ES-I3 (cell line): ENCODE results near the gene GAB2.

Experiments used
- H3K36me3 ChIP-seq: 2 replicates; pipeline ENCODE4 v1.6.1; 2013; ENCODE audit warnings: mild to moderate bottlenecking, low read length, control low read depth, moderate library complexity; ENCODE audit not compliant: insufficient read depth
- H3K4me1 ChIP-seq: 2 replicates; pipeline ENCODE4 v1.6.1; 2013; ENCODE audit warnings: mild to moderate bottlenecking, control low read depth, low read length; ENCODE audit not compliant: insufficient read depth
- H3K9ac ChIP-seq: 2 replicates; pipeline ENCODE4 v1.6.1; 2013; ENCODE audit warnings: low read depth, mild to moderate bottlenecking, low read length, moderate library complexity
- H3K9me3 ChIP-seq: 2 replicates; pipeline ENCODE4 v1.6.1; 2013; ENCODE audit warnings: mild to moderate bottlenecking, low read length, moderate library complexity; ENCODE audit not compliant: control insufficient read depth, insufficient read depth

The GAB2 gene

GRCh38 chr11:78199015-78199652, 218.5 kb downstream of the GAB2 start:
- H3K4me1 ChIP-seq: no peaks in the 10 kb centered on the region; the same call in 1 of the 2 replicates
- H3K9ac ChIP-seq: no peak overlapping the region
- no peaks in the 10 kb centered on the region for H3K36me3 ChIP-seq
- H3K9me3 ChIP-seq: no peaks in the 10 kb centered on the region

GRCh38 chr11:78197816-78198215, 219.8 kb downstream of the GAB2 start:
- Histone ChIP-seq H3K9ac (no peak overlapping the region), H3K36me3 (no peaks in the 10 kb centered on the region), H3K9me3 (no peaks in the 10 kb centered on the region), H3K4me1 (no peaks in the 10 kb centered on the region; the same call in 1 of the 2 replicates)

GRCh38 chr11:78196661-78197091, 220.9 kb downstream of the GAB2 start:
- Histone ChIP-seq H3K4me1 (no peaks in the 10 kb centered on the region; the same call in 1 of the 2 replicates), H3K9me3 (no peaks in the 10 kb centered on the region), H3K36me3 (no peaks in the 10 kb centered on the region), H3K9ac (no peak overlapping the region)

GRCh38 chr11:78195917-78196560, 221.6 kb downstream of the GAB2 start:
- no peaks in the 10 kb centered on the region; the same call in 1 of the 2 replicates for H3K4me1 ChIP-seq
- no peaks in the 10 kb centered on the region for H3K36me3 ChIP-seq
- no peak overlapping the region for H3K9ac ChIP-seq
- H3K9me3 ChIP-seq: no peaks in the 10 kb centered on the region

- H3K9ac ChIP-seq: no peak overlapping the region
- no peaks in the 10 kb centered on the region for H3K36me3 ChIP-seq
- H3K9me3 ChIP-seq: no peaks in the 10 kb centered on the region
- no peaks in the 10 kb centered on the region; the same call in 1 of the 2 replicates for H3K4me1 ChIP-seq
These were observed 223.1 kb downstream of the GAB2 start for GRCh38 chr11:78194490-78194889.

GRCh38 chr11:78193806-78194205, 223.8 kb downstream of the GAB2 start:
- Histone ChIP-seq H3K9ac (no peak overlapping the region), H3K4me1 (no peaks in the 10 kb centered on the region; the same call in 1 of the 2 replicates), H3K9me3 (no peaks in the 10 kb centered on the region), H3K36me3 (no peaks in the 10 kb centered on the region)

GRCh38 chr11:78192911-78193351, 224.7 kb downstream of the GAB2 start:
- no peaks in the 10 kb centered on the region for H3K36me3 ChIP-seq
- no peaks in the 10 kb centered on the region; the same call in 1 of the 2 replicates for H3K4me1 ChIP-seq
- no peaks in the 10 kb centered on the region for H3K9me3 ChIP-seq
- H3K9ac ChIP-seq: no peak overlapping the region

GRCh38 chr11:78192223-78192719, 225.3 kb downstream of the GAB2 start:
- Histone ChIP-seq H3K4me1 (no peaks in the 10 kb centered on the region; the same call in 1 of the 2 replicates), H3K36me3 (no peaks in the 10 kb centered on the region), H3K9ac (no peak overlapping the region), H3K9me3 (no peaks in the 10 kb centered on the region)

GRCh38 chr11:78190871-78191538, 226.6 kb downstream of the GAB2 start:
- Histone ChIP-seq H3K4me1 (no peaks in the 10 kb centered on the region; the same call in 1 of the 2 replicates), H3K9ac (no peak overlapping the region), H3K9me3 (no peaks in the 10 kb centered on the region), H3K36me3 (no peaks in the 10 kb centered on the region)

GRCh38 chr11:78190374-78190773, 227.2 kb downstream of the GAB2 start:
- no peaks in the 10 kb centered on the region for H3K9me3 ChIP-seq
- no peaks in the 10 kb centered on the region for H3K36me3 ChIP-seq
- no peaks in the 10 kb centered on the region; the same call in 1 of the 2 replicates for H3K4me1 ChIP-seq
- no peak overlapping the region for H3K9ac ChIP-seq

- Histone ChIP-seq H3K9me3 (no peaks in the 10 kb centered on the region), H3K9ac (peak overlapping the region; percentile 78; the same call in 1 of the 2 replicates), H3K36me3 (no peaks in the 10 kb centered on the region), H3K4me1 (no peaks in the 10 kb centered on the region; the same call in 1 of the 2 replicates)
These were observed 227.8 kb downstream of the GAB2 start for GRCh38 chr11:78189851-78190250.

- no peaks in the 10 kb centered on the region for H3K9me3 ChIP-seq
- H3K9ac ChIP-seq: peak overlapping the region; percentile 78
- H3K36me3 ChIP-seq: no peaks in the 10 kb centered on the region
- no peaks in the 10 kb centered on the region; the same call in 1 of the 2 replicates for H3K4me1 ChIP-seq
These were observed 228.4 kb downstream of the GAB2 start for GRCh38 chr11:78189174-78189724.

- H3K9ac ChIP-seq: peak within 1 kb of the TSS; percentile 78
- no peaks in the 10 kb centered on the region for H3K36me3 ChIP-seq
- H3K4me1 ChIP-seq: no peaks in the 10 kb centered on the region; the same call in 1 of the 2 replicates
- no peaks in the 10 kb centered on the region for H3K9me3 ChIP-seq
These were observed 229.1 kb downstream of the GAB2 start, which contains the start of the genes KCTD21 and USP35 for GRCh38 chr11:78188286-78189173. TSS of gene KCTD21 (minus strand) at chr11:78188626. CDS start at chr11:78174554, 14,072 bp downstream. TSS of gene USP35 (plus strand) at chr11:78188919. CDS start at chr11:78196246, 7,327 bp downstream.
